Measurements from ENCODE around the gene TCP11L2.

GRCh38 chr12:106292339-106292738 lies 10.2 kb upstream of the TCP11L2 start:
- no peak for TF ChIP-seq EZH2 (IDR thresholded peaks at IDR 0.05; ENCODE audit: borderline replicate concordance, low read depth, low read length, severe bottlenecking)
- TF ChIP-seq, protein P1, sequence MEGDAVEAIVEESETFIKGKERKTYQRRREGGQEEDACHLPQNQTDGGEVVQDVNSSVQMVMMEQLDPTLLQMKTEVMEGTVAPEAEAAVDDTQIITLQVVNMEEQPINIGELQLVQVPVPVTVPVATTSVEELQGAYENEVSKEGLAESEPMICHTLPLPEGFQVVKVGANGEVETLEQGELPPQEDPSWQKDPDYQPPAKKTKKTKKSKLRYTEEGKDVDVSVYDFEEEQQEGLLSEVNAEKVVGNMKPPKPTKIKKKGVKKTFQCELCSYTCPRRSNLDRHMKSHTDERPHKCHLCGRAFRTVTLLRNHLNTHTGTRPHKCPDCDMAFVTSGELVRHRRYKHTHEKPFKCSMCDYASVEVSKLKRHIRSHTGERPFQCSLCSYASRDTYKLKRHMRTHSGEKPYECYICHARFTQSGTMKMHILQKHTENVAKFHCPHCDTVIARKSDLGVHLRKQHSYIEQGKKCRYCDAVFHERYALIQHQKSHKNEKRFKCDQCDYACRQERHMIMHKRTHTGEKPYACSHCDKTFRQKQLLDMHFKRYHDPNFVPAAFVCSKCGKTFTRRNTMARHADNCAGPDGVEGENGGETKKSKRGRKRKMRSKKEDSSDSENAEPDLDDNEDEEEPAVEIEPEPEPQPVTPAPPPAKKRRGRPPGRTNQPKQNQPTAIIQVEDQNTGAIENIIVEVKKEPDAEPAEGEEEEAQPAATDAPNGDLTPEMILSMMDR (IDR thresholded peaks at IDR 0.05; ENCODE audit: borderline replicate concordance, extremely low read depth, low read length, poor library complexity, severe bottlenecking), result no peak
